ENCODE results near the gene NMNAT2. TPM values are rescaled to one million over a fixed set of nuclear protein-coding genes. Genes with fewer than 3 reads are reported as not detected.

NMNAT2 gene
- total and polyA plus RNA-seq, 2 experiments from 2014 or later: 0.12 TPM; not detected in 1

DNA sequence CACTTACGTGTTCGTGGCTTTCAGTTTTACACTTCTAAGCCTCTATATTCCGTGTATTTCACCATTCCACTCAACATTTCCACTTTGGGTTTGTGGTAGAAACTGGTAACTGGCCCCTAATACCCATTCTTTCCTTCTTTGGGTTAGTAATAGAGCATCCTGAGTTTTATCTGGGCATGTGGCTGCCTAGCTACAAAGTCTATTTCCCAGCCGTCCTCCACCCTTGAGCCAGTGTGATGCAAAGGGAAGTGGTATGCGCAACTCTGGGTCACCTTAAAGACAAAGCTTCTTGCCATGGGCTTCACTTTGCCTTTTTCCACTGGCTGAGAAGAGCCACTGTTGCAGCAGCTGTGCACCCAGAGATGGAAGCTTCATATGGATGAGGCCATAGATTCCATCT, 158.3 kb downstream of the NMNAT2 start:
- H3K27ac ChIP-seq: no peak overlapping the region

DNA sequence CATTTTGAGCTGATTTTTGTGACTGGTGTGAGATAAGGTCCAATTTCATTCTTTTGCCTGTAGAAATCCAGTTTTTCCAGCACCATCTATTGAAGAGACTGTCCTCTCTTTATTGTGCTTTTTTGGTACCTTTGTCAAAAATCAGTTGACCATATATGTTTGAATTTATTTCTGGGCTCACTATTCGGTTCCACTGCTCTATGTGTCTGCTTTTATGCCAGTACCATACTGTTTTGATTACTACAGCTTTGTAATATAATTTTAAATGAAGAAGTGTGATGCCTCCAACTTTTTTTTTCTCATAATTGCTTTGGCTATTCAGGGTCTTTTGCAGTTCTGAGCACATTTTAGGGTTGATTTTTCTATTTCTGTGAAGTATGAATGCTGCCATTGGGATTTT, 163.1 kb downstream of the NMNAT2 start:
- TF ChIP-seq, protein P1, sequence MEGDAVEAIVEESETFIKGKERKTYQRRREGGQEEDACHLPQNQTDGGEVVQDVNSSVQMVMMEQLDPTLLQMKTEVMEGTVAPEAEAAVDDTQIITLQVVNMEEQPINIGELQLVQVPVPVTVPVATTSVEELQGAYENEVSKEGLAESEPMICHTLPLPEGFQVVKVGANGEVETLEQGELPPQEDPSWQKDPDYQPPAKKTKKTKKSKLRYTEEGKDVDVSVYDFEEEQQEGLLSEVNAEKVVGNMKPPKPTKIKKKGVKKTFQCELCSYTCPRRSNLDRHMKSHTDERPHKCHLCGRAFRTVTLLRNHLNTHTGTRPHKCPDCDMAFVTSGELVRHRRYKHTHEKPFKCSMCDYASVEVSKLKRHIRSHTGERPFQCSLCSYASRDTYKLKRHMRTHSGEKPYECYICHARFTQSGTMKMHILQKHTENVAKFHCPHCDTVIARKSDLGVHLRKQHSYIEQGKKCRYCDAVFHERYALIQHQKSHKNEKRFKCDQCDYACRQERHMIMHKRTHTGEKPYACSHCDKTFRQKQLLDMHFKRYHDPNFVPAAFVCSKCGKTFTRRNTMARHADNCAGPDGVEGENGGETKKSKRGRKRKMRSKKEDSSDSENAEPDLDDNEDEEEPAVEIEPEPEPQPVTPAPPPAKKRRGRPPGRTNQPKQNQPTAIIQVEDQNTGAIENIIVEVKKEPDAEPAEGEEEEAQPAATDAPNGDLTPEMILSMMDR (IDR thresholded peaks at IDR 0.05; ENCODE audit: low read depth, low read length): no peak

More for the DNA sequence above, 158.3 kb downstream of the NMNAT2 start:
- DNase-seq (ENCODE audit: low read depth in 1 of 2, low spot score in 1 of 2): no peak
- Histone ChIP-seq H3K36me3 (no peaks in the 10 kb centered on the region), H3K27me3 (no peaks in the 10 kb centered on the region), H3K4me3 (no peak overlapping the region), H3K9me3 (ENCODE audit: low read depth) (no peaks in the 10 kb centered on the region), H3K4me1 (ENCODE audit: low read depth) (no peaks in the 10 kb centered on the region)
- TF ChIP-seq, protein P1 (IDR thresholded peaks at IDR 0.05; ENCODE audit: low read depth, low read length): no peak

DNA sequence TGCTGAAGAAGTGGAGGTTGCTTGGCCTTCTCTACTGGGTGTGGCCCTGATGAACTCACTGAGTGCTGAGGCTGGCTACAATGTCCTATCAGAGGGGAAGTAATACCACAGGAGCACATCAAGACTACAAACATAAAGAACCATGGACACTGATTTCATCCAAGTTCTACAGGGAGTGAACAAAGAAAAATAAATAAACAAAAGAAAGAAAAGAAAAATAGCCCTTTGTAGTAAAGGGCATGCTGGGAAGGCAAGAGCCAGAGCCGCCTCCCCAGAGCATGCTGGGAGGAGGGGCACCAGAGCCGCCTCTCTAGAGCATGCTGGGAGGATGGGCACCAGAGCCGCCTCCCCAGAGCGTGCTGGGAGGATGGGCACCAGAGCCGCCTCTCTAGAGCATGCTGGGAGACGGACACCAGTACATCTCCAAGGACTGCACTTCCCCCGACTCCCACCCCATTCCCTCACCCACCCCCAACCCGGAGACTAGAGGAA, 166.2 kb downstream of the NMNAT2 start:
- TF ChIP-seq, protein P1 (IDR thresholded peaks at IDR 0.05; ENCODE audit: low read depth, low read length): no peak
- Histone ChIP-seq H3K27me3 (no peaks in the 10 kb centered on the region), H3K4me3 (no peak overlapping the region), H3K9me3 (ENCODE audit: low read depth) (no peaks in the 10 kb centered on the region), H3K4me1 (ENCODE audit: low read depth) (no peaks in the 10 kb centered on the region), H3K27ac (no peak overlapping the region), H3K36me3 (no peaks in the 10 kb centered on the region)
- DNase-seq (ENCODE audit: low read depth in 1 of 2, low spot score in 1 of 2): no peak

More for the DNA sequence above, 163.1 kb downstream of the NMNAT2 start:
- no peak overlapping the region for H3K27ac ChIP-seq
- H3K27me3 ChIP-seq: no peaks in the 10 kb centered on the region
- H3K4me1 ChIP-seq (ENCODE audit: low read depth): no peaks in the 10 kb centered on the region
- no peak overlapping the region for H3K4me3 ChIP-seq
- no peaks in the 10 kb centered on the region for H3K36me3 ChIP-seq
- DNase-seq (ENCODE audit: low read depth in 1 of 2, low spot score in 1 of 2): no peak
- no peaks in the 10 kb centered on the region for H3K9me3 ChIP-seq (ENCODE audit: low read depth)

DNA sequence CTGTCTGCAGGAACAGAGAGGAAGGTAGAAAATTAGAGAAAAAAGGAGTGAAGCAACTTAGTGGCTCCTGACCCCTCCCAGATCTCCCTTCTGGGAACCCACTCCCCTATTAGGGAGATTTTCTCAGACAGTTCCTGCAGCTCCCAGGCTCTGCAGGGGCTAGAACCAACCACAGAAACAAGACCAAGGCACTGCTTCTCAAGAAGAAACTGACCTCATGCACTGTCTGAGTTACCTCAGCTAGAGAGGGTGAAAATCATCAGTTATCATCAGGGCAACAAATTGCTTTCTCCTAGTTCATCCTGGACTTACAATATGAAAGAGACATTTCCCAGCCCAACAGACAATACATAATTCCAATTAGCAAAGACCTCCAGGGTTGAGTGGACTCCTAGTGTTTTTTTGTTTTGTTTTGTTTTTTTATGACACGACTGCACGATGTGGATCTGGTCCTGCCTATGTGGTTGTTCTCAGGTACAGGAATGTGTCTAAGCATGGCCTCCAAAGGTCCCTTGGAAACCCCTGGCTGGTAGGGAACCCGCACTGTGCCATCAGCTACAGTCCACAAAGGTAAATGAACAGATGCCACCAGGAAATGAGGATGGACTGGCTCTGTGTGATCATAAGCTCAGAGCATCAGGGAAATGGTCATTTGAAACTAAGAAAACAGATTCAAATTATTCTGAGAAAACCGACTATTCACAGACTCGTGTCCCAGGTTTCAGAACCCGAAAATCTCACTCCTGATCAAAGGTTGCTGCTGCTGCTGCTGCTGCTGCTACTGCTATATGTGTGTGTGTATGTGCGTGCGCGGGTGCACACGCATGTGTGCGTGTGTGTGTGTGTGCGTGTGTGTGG, 166.8 kb downstream of the NMNAT2 start:
- Histone ChIP-seq H3K4me1 (ENCODE audit: low read depth) (no peaks in the 10 kb centered on the region), H3K4me3 (no peak overlapping the region), H3K9me3 (ENCODE audit: low read depth) (no peaks in the 10 kb centered on the region), H3K27me3 (no peaks in the 10 kb centered on the region), H3K36me3 (no peaks in the 10 kb centered on the region), H3K27ac (no peak overlapping the region)
- TF ChIP-seq, protein P1 (IDR thresholded peaks at IDR 0.05; ENCODE audit: low read depth, low read length): no peak
- no peak for DNase-seq (ENCODE audit: low read depth in 1 of 2, low spot score in 1 of 2)

DNA sequence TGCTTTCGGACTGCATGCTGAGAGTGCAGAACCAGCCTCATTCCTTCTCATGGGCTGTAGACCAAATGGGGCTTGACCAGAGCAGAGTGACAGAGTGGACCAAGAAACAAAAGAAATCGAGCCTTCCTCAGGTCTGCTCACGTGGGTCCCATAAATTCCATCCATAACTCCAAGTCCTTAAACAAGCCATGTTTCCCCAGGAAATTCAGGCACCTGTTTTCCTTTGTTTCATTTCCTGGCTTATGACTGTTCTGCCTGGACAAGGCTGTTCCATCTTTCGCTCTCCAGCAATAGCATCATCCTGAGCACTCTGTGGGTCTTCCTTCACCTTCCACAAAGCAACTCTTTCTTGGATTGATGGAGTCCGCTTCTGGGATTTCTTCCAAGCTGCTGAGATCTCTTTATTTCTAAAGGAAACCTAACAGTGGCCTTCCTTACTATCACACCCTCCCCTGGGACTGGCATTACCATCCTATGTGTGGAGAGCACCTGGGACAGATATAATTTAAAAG, 168.2 kb downstream of the NMNAT2 start:
- Histone ChIP-seq H3K4me3 (no peak overlapping the region), H3K27ac (no peak overlapping the region), H3K9me3 (ENCODE audit: low read depth) (no peaks in the 10 kb centered on the region), H3K4me1 (ENCODE audit: low read depth) (no peaks in the 10 kb centered on the region), H3K36me3 (no peaks in the 10 kb centered on the region), H3K27me3 (no peaks in the 10 kb centered on the region)
- TF ChIP-seq, protein P1 (IDR thresholded peaks at IDR 0.05; ENCODE audit: low read depth, low read length): no peak
- DNase-seq (ENCODE audit: low read depth in 1 of 2, low spot score in 1 of 2): no peak

Measured in cardiac muscle cell (in vitro differentiated cells and primary cell).